Raji (cell line): ENCODE measurements around the gene CEP83.

Source experiments
- POLR2A ChIP-seq: IDR thresholded peaks from 2 replicates; pipeline ENCODE4 v1.6.1; 2011; ENCODE audit warnings: low read depth, low read length, control low read depth; ENCODE audit not compliant: insufficient read depth

Gene CEP83

DNA sequence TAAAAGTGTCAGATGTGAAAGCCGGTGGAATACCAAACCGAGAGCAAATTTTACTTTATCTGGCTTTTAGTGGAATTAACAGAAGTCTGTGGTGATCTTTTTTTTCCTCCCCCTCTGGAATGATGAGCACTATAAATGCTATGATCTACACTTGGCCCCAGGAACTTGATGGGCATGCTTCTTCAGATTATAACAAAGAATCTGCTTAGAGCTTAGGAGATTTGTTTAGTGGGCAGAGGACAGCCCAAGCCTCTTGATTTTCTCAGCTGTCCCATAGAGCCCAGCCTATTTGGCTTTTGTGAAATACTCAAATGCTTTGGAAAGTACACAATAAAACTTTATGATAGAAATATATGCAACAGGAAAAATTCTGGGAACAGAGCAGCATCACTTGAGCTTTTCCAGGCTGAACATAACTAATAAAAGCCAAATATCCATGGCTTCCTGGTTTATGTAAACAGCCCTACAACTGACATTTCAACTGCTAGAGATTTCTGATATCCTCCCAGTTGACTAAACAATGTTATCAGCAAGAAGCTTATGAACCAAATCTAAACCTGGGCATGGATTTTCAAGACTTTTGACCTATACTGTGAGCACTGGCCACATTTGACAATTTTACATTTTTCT lies 161.7 kb downstream of the CEP83 start:
- no peak for TF ChIP-seq POLR2A

- TF ChIP-seq POLR2A: no peak
Observed at GRCh38 chr12:94297096-94297699, 162.5 kb downstream of the CEP83 start.

GRCh38 chr12:94290353-94290752 lies 169.3 kb downstream of the CEP83 start:
- TF ChIP-seq POLR2A: no peak

- TF ChIP-seq POLR2A: no peak
Observed at GRCh38 chr12:94289461-94290312, 170.0 kb downstream of the CEP83 start.

DNA sequence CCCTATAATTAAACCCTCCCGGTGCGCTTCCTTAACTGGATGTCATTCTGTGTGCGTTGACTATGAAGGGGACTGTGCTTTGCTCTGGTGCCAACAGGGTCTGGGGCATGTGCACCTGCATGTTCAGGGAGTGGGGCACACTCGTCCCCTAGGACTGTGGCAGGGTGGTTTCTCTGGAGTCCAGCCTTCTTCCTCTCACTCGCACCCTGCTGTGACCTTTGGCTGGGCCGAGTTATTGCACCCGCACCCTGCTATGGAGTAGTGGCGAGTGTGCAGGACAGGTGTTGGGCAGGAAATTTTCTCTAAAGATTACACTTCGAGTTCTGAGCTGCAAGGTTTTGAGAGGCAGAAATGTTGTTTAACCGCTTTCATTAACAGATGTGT lies 172.4 kb downstream of the CEP83 start:
- TF ChIP-seq POLR2A: no peak

- TF ChIP-seq POLR2A: no peak
Observed at GRCh38 chr12:94286583-94287244, 173.0 kb downstream of the CEP83 start.

DNA sequence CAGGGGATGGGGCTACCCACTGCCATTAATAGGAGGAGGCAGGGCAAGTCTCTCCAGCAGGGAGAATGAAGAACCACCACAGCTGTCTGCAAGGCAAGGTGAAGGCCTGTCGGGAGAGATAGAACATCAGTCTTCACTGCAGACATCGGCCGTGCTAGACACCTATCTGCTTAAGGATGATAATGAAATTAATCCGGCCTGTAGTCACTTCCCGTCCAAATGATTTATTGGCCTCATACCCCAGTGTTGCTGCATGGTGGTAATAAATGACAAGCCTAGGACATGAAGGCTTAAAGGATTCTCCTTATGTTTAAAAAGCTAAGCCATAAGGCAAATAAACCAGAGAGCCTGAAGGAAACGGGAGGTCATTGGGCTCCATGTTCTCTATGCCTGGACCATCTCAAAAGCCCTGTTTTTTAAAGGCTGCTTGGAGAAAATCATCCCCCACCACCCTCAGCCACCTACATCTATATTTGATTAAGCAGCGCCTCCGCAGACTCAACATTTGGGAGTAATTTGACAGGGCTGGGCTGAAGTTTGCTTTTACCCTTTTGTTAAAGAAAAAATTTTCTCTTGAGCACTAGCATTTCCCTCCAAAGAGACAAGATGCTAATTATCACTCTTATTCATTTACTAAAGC lies 173.6 kb downstream of the CEP83 start:
- no peak for TF ChIP-seq POLR2A

DNA sequence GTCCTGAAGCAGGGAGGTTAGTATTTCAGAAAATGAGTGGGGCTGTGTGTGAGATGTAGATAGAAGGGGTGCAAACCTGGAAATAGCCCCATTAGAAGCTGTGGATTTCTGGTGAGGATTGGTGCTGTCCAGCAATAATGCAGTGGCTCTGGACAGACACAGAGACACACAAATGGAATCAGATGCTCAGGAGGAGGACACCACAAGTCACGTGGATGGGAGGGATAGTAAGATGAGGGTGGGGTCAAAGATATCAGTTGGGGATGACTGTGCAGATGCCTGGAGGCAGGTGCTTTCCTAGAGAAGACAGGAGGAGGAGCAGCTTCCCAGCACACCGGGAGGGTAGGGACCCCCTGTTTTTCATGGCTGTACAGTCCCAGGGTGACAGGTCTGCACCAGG lies 174.8 kb downstream of the CEP83 start:
- TF ChIP-seq POLR2A: no peak

GRCh38 chr12:94284046-94284445 lies 175.6 kb downstream of the CEP83 start:
- TF ChIP-seq POLR2A: no peak

- TF ChIP-seq POLR2A: no peak
Observed at GRCh38 chr12:94282675-94283074, 177.0 kb downstream of the CEP83 start.

GRCh38 chr12:94280063-94280462 lies 179.6 kb downstream of the CEP83 start:
- no peak for TF ChIP-seq POLR2A

DNA sequence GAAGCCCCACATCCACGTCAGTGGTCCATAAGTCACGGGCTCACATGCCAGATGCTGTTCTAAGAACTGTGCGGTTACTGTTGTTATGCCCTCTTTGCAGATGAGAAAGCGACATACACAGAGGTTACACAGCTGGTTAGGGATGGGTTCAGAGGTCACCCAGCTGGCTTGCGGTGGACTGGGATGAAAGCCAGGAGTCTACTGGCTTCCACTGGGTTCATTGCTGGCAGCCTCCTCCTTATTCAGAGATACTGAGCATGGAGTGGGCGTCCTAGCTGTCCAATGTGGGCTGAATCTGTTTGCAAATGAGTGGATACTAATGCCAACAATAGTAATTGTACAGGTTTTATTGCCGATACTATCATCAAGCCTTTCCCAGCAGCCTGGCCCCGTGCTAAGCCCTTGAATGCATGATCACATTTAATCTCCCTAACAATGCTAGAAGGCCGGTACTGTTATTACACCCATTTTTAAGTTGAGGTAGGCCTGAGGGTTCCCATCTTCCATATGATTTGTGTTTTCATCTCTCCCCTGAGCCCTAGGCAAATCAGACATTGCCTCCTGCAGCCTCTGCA lies 182.2 kb downstream of the CEP83 start:
- TF ChIP-seq POLR2A: no peak

DNA sequence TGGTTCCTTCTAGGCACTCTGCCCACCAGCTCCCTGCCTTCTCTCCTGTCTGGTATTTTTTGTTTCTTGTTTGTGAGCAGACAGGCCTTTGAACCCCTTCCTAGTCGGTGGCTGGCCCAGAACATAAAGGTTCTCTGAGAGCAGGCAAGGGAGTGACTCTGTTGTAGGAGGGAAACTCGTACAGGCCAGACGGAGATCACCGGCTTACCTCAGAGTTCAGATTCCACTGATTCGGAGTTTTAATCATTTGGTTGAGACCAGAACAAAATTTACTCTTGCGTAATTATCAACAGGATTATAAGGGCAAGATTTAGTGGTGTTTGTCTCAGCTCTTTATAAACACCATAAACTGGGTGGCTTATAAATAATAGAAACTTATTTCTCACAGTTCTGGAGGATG lies 182.9 kb downstream of the CEP83 start:
- no peak for TF ChIP-seq POLR2A

GRCh38 chr12:94273272-94273671 lies 186.4 kb downstream of the CEP83 start:
- no peak for TF ChIP-seq POLR2A

GRCh38 chr12:94272280-94272679 lies 187.4 kb downstream of the CEP83 start:
- TF ChIP-seq POLR2A: no peak
